ENCODE data around the gene IPO4.
A peak's percentile ranks its signal among the peaks of the same experiment; 100 is the strongest.

IPO4 gene

DNA sequence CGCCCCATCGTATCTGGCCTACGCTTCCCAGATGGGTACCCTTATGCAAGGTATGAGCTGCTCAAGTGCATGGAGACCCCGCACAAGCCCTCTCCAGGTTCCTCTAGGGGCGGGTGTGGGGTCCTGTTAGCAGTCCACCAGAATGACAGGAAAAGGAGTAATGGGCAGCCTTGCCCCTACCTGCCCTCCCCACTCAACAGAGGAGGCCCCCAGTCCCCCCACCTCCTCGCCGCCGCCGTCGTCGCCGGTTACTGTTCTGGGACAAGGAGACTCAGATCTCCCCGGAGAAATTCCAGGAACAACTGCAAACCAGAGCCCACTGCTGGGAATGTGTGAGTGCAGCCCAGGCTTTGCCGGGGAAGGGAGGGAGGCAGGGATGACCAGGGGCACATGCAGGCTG is 10.7 kb downstream of the IPO4 start:
- TF ChIP-seq, protein P1, sequence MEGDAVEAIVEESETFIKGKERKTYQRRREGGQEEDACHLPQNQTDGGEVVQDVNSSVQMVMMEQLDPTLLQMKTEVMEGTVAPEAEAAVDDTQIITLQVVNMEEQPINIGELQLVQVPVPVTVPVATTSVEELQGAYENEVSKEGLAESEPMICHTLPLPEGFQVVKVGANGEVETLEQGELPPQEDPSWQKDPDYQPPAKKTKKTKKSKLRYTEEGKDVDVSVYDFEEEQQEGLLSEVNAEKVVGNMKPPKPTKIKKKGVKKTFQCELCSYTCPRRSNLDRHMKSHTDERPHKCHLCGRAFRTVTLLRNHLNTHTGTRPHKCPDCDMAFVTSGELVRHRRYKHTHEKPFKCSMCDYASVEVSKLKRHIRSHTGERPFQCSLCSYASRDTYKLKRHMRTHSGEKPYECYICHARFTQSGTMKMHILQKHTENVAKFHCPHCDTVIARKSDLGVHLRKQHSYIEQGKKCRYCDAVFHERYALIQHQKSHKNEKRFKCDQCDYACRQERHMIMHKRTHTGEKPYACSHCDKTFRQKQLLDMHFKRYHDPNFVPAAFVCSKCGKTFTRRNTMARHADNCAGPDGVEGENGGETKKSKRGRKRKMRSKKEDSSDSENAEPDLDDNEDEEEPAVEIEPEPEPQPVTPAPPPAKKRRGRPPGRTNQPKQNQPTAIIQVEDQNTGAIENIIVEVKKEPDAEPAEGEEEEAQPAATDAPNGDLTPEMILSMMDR (IDR thresholded peaks at IDR 0.05; ENCODE audit: insufficient read depth, low read depth, low read length, missing control alignments): no peak
- H3K4me3 ChIP-seq (ENCODE audit: low read depth, low read length): no peak overlapping the region
- DNase-seq (ENCODE audit: low read depth): no peak

DNA sequence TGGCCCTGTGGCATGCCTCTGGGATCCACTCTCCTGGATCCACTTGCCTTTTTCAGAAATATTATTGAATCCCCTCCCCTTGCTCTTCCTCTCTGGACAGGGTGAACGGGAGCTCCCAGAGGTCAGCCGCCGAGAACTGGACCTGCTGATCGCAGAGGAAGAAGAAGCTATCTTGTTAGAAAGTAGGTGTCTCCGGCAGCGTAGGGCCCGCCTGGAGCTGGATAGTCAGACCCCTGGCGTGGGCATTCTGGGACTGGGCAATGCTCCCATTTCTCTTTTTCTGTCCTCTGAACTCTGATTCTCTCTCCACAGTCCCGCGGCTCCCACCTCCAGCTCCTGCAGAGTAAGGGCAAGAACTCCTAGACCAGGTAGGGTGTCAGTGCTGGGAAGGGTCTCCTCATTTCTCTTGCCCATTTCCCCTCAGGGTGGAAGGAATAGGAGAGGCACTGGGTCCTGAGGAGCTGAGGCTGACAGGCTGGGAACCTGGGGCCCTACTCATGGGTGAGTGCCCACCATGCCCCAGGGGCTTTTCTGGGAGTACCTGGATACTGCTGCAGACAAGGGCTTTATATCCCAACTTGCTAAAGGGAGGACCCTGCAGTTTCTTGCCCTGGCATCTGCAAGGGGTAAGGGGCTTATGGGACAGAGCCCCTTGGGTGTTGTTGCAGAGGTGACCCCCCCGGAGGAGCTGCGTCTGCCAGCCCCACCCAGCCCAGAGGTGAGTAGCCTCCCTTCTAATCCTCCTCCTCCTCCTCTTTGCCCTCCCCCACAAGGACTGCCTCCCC is 11.4 kb downstream of the IPO4 start:
- TF ChIP-seq, protein P1 (IDR thresholded peaks at IDR 0.05; ENCODE audit: insufficient read depth, low read depth, low read length, missing control alignments): no peak
- no peak overlapping the region for H3K4me3 ChIP-seq (ENCODE audit: low read depth, low read length)
- no peak for DNase-seq (ENCODE audit: low read depth)

DNA sequence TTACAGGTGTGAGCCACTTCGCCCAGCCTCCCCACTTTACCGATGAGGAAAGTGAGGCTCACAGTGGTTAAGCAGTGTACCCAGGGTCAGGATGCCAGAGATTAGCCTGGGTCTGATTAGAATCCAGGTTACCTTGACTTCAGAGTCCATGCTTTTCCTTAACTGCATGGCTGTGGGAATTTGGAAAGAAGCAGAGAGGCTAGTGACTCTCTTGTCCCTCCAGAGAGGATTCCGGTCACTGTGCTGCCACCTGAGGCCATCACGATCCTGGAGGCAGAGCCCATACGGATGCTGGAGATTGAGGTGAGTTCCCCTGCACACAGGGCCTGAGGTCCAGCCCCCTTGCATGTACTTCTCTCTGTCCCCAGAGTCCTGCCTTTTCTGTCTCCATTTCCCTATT is 12.0 kb downstream of the IPO4 start:
- no peak for DNase-seq (ENCODE audit: low read depth)
- no peak overlapping the region for H3K4me3 ChIP-seq (ENCODE audit: low read depth, low read length)
- TF ChIP-seq, protein P1 (IDR thresholded peaks at IDR 0.05; ENCODE audit: insufficient read depth, low read depth, low read length, missing control alignments): no peak

DNA sequence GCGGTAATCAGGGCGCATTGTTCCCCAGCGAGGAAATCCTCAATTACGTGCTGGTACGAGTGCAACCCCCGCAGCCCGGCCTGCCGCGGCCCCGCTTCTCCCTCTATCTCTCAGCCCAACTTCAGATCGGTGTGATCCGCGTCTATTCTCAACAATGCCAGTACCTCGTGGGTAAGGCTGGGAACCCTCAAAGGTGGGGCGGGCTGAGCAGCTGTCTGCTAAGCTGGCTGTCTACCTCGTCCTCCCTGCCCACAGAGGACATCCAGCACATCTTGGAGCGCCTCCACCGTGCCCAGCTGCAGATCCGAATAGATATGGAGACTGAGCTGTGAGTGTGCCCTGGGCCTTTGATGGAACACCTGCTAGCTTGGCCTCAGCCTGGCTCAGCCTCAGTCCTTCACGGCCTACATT is 15.7 kb downstream of the IPO4 start:
- peak overlapping the region; percentile 48 for H3K4me3 ChIP-seq (ENCODE audit: low read depth, low read length)

DNA sequence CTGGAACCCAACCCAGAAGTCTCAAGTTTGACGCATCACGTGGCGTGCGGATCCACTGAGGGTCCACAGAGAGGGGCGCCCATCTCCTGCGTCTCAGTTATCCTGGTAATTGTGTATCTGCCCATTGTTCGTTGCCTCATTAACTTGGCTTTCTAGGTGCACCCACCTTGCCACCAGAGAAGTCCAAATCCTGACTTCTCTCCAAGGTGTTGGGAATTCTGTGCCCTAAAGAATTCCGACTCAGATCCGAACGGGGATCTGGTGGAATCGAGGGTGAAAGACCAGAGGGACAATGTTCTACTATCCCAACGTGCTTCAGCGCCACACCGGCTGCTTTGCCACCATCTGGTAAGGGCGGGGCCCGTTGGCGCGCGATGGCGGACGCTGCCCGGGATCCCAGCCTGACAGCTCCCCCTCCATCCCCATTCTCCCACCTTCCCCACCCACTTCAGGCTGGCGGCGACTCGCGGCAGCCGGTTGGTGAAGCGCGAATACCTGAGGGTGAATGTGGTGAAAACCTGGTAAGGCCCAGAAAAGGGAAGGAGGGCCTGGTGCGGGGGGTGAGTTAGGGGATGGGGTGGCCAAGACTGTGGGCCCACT is 16.3 kb downstream of the IPO4 start:
- TF ChIP-seq, protein P1 (IDR thresholded peaks at IDR 0.05; ENCODE audit: insufficient read depth, low read depth, low read length, missing control alignments): no peak
- peak overlapping the region; percentile 48 for H3K4me3 ChIP-seq (ENCODE audit: low read depth, low read length)
- no peak for DNase-seq (ENCODE audit: low read depth)

More for the DNA sequence above, 15.7 kb downstream of the IPO4 start:
- TF ChIP-seq, protein P1 (IDR thresholded peaks at IDR 0.05; ENCODE audit: insufficient read depth, low read depth, low read length, missing control alignments): no peak
- DNase-seq (ENCODE audit: low read depth): no peak

DNA sequence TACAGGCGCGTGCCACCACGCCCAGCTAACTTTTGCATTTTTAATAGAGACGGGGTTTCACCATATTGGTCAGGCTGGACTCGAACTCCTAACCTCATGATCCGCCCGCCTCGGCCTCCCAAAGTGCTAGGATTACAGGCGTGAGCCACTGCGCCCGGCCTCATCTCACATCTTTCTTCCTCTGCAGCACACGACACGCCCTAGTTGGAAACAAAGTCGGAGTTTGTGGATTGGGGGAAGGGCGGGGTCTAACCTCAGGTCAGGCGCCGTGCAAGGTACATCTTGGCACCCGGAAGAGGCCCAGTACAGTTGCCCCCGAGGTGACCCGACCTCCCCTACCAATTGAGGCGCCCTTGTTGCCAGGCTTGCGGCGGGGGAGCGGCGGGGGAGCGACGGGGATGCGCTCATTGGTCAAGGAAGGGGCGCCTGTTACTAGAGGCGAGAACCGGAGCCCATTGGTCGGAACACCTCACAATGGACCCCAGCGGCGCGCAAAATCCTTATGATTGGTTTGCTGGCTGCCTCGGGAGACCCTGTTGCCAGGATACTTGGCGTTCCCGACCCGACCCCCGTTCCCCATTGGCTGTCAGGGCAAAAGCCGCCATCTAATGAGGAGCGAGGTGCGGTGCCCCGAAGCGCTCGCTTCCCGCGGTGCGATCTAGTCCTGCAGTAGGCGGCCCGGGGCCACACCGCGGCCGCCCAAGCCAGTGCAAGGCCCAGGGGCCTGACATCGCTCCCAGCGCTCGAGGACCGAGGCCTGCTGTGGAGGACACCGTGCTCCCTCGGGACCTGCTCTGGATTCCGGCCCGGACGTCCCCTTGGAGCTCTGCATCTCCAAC is 17.0 kb downstream of the IPO4 start, which contains the start of gene REC8:
REC8 (plus strand) TSS at position 659 of the 839 bp plus-strand sequence. CDS start 473 bp downstream, outside the sequence.
- DNase-seq (ENCODE audit: low read depth): peak; percentile 97
- TF ChIP-seq, protein P1 (IDR thresholded peaks at IDR 0.05; ENCODE audit: insufficient read depth, low read depth, low read length, missing control alignments): no peak
- H3K4me3 ChIP-seq (ENCODE audit: low read depth, low read length): peak within 1 kb of the TSS; percentile 48

Measured in GM12865 (cell line).